Measurements from ENCODE around the gene LEF1. TPM values are rescaled to one million over a fixed set of nuclear protein-coding genes. Genes with fewer than 3 reads are reported as not detected.

Gene LEF1
- total RNA-seq, 1 donor from 2014 or later: 12.5 TPM

- Histone ChIP-seq H3K36me3 (no peaks in the 10 kb centered on the region), H3K4me3 (no peak overlapping the region), H3K9me3 (no peaks in the 10 kb centered on the region), H3K4me1 (no peaks in the 10 kb centered on the region), H3K27ac (no peak overlapping the region), H3K27me3 (no peaks in the 10 kb centered on the region)
- TF ChIP-seq POLR2AphosphoS5 (IDR thresholded peaks at IDR 0.05; ENCODE audit: insufficient read depth in 1 of 2, low read depth in 1 of 2): no peak
- no peak for TF ChIP-seq POLR2A (IDR thresholded peaks at IDR 0.05)
- no peak for TF ChIP-seq CTCF (IDR thresholded peaks at IDR 0.05)
- no peak for DNase-seq (ENCODE audit: extremely low spot score in 2 of 2)
- intact Hi-C loops (cut with DNase I): no loop called here
Observed at GRCh38 chr4:108148316-108148715, 20.4 kb downstream of the LEF1 start.

GRCh38 chr4:108146819-108147218 lies 21.9 kb downstream of the LEF1 start:
- Histone ChIP-seq H3K9me3 (no peaks in the 10 kb centered on the region), H3K4me1 (no peaks in the 10 kb centered on the region), H3K4me3 (no peak overlapping the region), H3K36me3 (no peaks in the 10 kb centered on the region), H3K27ac (no peak overlapping the region), H3K27me3 (no peaks in the 10 kb centered on the region)
- intact Hi-C loops (cut with DNase I): no loop called here
- no peak for DNase-seq (ENCODE audit: extremely low spot score in 2 of 2)
- TF ChIP-seq POLR2A (IDR thresholded peaks at IDR 0.05) (no peak), POLR2AphosphoS5 (IDR thresholded peaks at IDR 0.05; ENCODE audit: insufficient read depth in 1 of 2, low read depth in 1 of 2) (no peak), CTCF (IDR thresholded peaks at IDR 0.05) (no peak)

GRCh38 chr4:108146336-108146735 lies 22.4 kb downstream of the LEF1 start:
- no peak overlapping the region for H3K4me3 ChIP-seq
- TF ChIP-seq POLR2A (IDR thresholded peaks at IDR 0.05) (no peak), POLR2AphosphoS5 (IDR thresholded peaks at IDR 0.05; ENCODE audit: insufficient read depth in 1 of 2, low read depth in 1 of 2) (no peak), CTCF (IDR thresholded peaks at IDR 0.05) (no peak)
- no peaks in the 10 kb centered on the region for H3K36me3 ChIP-seq
- H3K27ac ChIP-seq: no peak overlapping the region
- intact Hi-C loops (cut with DNase I): no loop called here
- H3K9me3 ChIP-seq: no peaks in the 10 kb centered on the region
- H3K27me3 ChIP-seq: no peaks in the 10 kb centered on the region
- no peaks in the 10 kb centered on the region for H3K4me1 ChIP-seq
- DNase-seq (ENCODE audit: extremely low spot score in 2 of 2): no peak

GRCh38 chr4:108144451-108144850 lies 24.3 kb downstream of the LEF1 start:
- intact Hi-C loops (cut with DNase I): no loop called here
- TF ChIP-seq CTCF (IDR thresholded peaks at IDR 0.05) (no peak), POLR2A (IDR thresholded peaks at IDR 0.05) (no peak), POLR2AphosphoS5 (IDR thresholded peaks at IDR 0.05; ENCODE audit: insufficient read depth in 1 of 2, low read depth in 1 of 2) (no peak)

GRCh38 chr4:108143515-108143914 lies 25.2 kb downstream of the LEF1 start:
- Histone ChIP-seq H3K27me3 (no peaks in the 10 kb centered on the region), H3K9me3 (no peaks in the 10 kb centered on the region), H3K27ac (no peak overlapping the region), H3K4me3 (no peak overlapping the region), H3K36me3 (no peaks in the 10 kb centered on the region), H3K4me1 (no peaks in the 10 kb centered on the region)
- no peak for DNase-seq (ENCODE audit: extremely low spot score in 2 of 2)
- intact Hi-C loops (cut with DNase I): no loop called here
- TF ChIP-seq CTCF (IDR thresholded peaks at IDR 0.05): no peak
- no peak for TF ChIP-seq POLR2AphosphoS5 (IDR thresholded peaks at IDR 0.05; ENCODE audit: insufficient read depth in 1 of 2, low read depth in 1 of 2)
- no peak for TF ChIP-seq POLR2A (IDR thresholded peaks at IDR 0.05)

More at GRCh38 chr4:108144451-108144850, 24.3 kb downstream of the LEF1 start:
- Histone ChIP-seq H3K27ac (no peak overlapping the region), H3K4me1 (no peaks in the 10 kb centered on the region), H3K36me3 (no peaks in the 10 kb centered on the region), H3K27me3 (no peaks in the 10 kb centered on the region), H3K4me3 (no peak overlapping the region), H3K9me3 (no peaks in the 10 kb centered on the region)
- no peak for DNase-seq (ENCODE audit: extremely low spot score in 2 of 2)
